Coronary artery (tissue), 2 donors: ENCODE measurements around the gene AFF3.

Experiments used
- DNase-seq: peaks from one replicate; pipeline ENCODE4 v3.0.0-alpha.2; 2017; ENCODE audit warnings: low spot score
- H3K27ac ChIP-seq, 2 donors: fragments of 200-600 bp; sonication (generic); one replicate each; pipeline ENCODE4 v1.5.1; 2016 to 2019
- H3K4me3 ChIP-seq: fragments of 200-600 bp; sonication (generic); 2 replicates; pipeline ENCODE4 v1.5.1; 2016; ENCODE audit warnings: mild to moderate bottlenecking, moderate library complexity
- CTCF ChIP-seq: fragments of 200-600 bp; sonication (generic); IDR thresholded peaks from one replicate; pipeline ENCODE4 v1.5.1; 2019; ENCODE audit warnings: antibody characterized with exemption

The AFF3 gene

GRCh38 chr2:99675130-99675661 lies 467.2 kb downstream of the AFF3 start:
- no peak overlapping the region for H3K4me3 ChIP-seq
- DNase-seq = no peak
- no peak overlapping the region for H3K27ac ChIP-seq
- no peak for TF ChIP-seq CTCF

GRCh38 chr2:99674090-99674489 lies 468.3 kb downstream of the AFF3 start:
- DNase-seq = no peak
- Histone ChIP-seq H3K27ac (no peak overlapping the region), H3K4me3 (no peak overlapping the region)
- no peak for TF ChIP-seq CTCF

- no peak for DNase-seq
These were observed 469.5 kb downstream of the AFF3 start for GRCh38 chr2:99672766-99673350.

GRCh38 chr2:99670768-99671734 lies 471.3 kb downstream of the AFF3 start:
- peak overlapping the region; percentile 31 to 57 for H3K27ac ChIP-seq
- DNase-seq = no peak
- TF ChIP-seq CTCF = no peak
- H3K4me3 ChIP-seq = no peak overlapping the region

More at GRCh38 chr2:99672766-99673350, 469.5 kb downstream of the AFF3 start:
- no peak overlapping the region for H3K4me3 ChIP-seq
- no peak overlapping the region for H3K27ac ChIP-seq
- TF ChIP-seq CTCF = no peak

- no peak for TF ChIP-seq CTCF
- no peak overlapping the region for H3K4me3 ChIP-seq
- DNase-seq = no peak
- H3K27ac ChIP-seq = no peak overlapping the region
These were observed 476.1 kb downstream of the AFF3 start for GRCh38 chr2:99666256-99666655.

GRCh38 chr2:99663641-99664040 lies 478.7 kb downstream of the AFF3 start:
- no peak for DNase-seq
- TF ChIP-seq CTCF = no peak
- peak overlapping the region; percentile 11 to 75 for H3K27ac ChIP-seq
- H3K4me3 ChIP-seq = no peak overlapping the region
